ENCODE results near the gene ADCY6. TPM values are rescaled to one million over a fixed set of nuclear protein-coding genes. Genes with fewer than 3 reads are reported as not detected.
A peak's percentile ranks its signal among the peaks of the same experiment; 100 is the strongest.

Gene ADCY6
- polyA plus RNA-seq, 3 donors = 0.03 to 0.29 TPM; not detected in 1

- peak in 1 of 3 donors; percentile 1 for DNase-seq
- no peaks in the 10 kb centered on the region for H3K36me3 Mint-ChIP-seq
- WGBS (ENCODE audit: insufficient coverage) = 81% methylated on average over 14 of the region's 14 CpGs
- Histone ChIP-seq H3K79me2 (ENCODE audit: insufficient read depth, low read length) (no peaks in the 10 kb centered on the region), H3K36me3 (replicated peaks in 1 of 2; ENCODE audit: control insufficient read depth in 1 of 2, insufficient read depth in 2 of 2, low read length in 2 of 2) (no peaks in the 10 kb centered on the region), H3K9ac (ENCODE audit: insufficient read depth, low read length, poor library complexity, severe bottlenecking) (no peak overlapping the region), H3K4me3 (replicated peaks in 1 of 3; ENCODE audit: low read depth in 2 of 3, low read length in 3 of 3) (no peak overlapping the region), H3K27ac (ENCODE audit: low read depth in 1 of 2, low read length in 2 of 2) (no peak overlapping the region), H3K4me2 (replicated peaks; ENCODE audit: extremely low read depth, low read length, poor library complexity, severe bottlenecking) (no peak overlapping the region), H3K27me3 (ENCODE audit: control insufficient read depth in 2 of 2, insufficient read depth in 2 of 2, low read length in 2 of 2) (no peaks in the 10 kb centered on the region), H3K9me3 (replicated peaks in 1 of 2; ENCODE audit: control insufficient read depth in 1 of 2, insufficient read depth in 1 of 2, low read length in 2 of 2) (no peaks in the 10 kb centered on the region), H3K4me1 (ENCODE audit: control insufficient read depth in 1 of 2, insufficient read depth in 2 of 2, low read length in 2 of 2) (peaks cover under 1 to 2% of the 10 kb centered on the region in 2 donors), H2AFZ (ENCODE audit: insufficient read depth, low read depth, low read length, poor library complexity, severe bottlenecking) (no peak overlapping the region), H4K20me1 (ENCODE audit: insufficient read depth, low read length) (no peaks in the 10 kb centered on the region)
- H3K27me3 Mint-ChIP-seq (ENCODE audit: low read depth in 3 of 3) = peaks cover 6 to 10% (median 7%) of the 10 kb centered on the region in 3 donors
- intact Hi-C loops (cut with micrococcal nuclease) = no loop called here
- TF ChIP-seq CTCF (IDR thresholded peaks at IDR 0.05) = no peak
- peaks cover 0 to 1% (median 0%) of the 10 kb centered on the region in 7 donors for H3K9me3 Mint-ChIP-seq
- peaks cover 4% of the 10 kb centered on the region for H3K4me1 Mint-ChIP-seq
- no peak overlapping the region for H3K4me3 Mint-ChIP-seq
- H3K27ac Mint-ChIP-seq = no peak overlapping the region
Measured at GRCh38 chr12:48800971-48801370, 12.1 kb upstream of the ADCY6 start.

- Histone ChIP-seq H3K4me1 (ENCODE audit: control insufficient read depth in 1 of 2, insufficient read depth in 2 of 2, low read length in 2 of 2) (peaks cover 6 to 7% of the 10 kb centered on the region in 2 donors), H3K27me3 (ENCODE audit: control insufficient read depth in 2 of 2, insufficient read depth in 2 of 2, low read length in 2 of 2) (no peaks in the 10 kb centered on the region), H3K9ac (ENCODE audit: insufficient read depth, low read length, poor library complexity, severe bottlenecking) (no peak overlapping the region), H4K20me1 (ENCODE audit: insufficient read depth, low read length) (no peaks in the 10 kb centered on the region), H3K79me2 (ENCODE audit: insufficient read depth, low read length) (no peaks in the 10 kb centered on the region), H3K4me2 (replicated peaks; ENCODE audit: extremely low read depth, low read length, poor library complexity, severe bottlenecking) (no peak overlapping the region), H3K36me3 (replicated peaks in 1 of 2; ENCODE audit: control insufficient read depth in 1 of 2, insufficient read depth in 2 of 2, low read length in 2 of 2) (no peaks in the 10 kb centered on the region), H3K27ac (ENCODE audit: low read depth in 1 of 2, low read length in 2 of 2) (no peak overlapping the region), H2AFZ (ENCODE audit: insufficient read depth, low read depth, low read length, poor library complexity, severe bottlenecking) (no peak overlapping the region), H3K4me3 (replicated peaks in 1 of 3; ENCODE audit: low read depth in 2 of 3, low read length in 3 of 3) (no peak overlapping the region), H3K9me3 (replicated peaks in 1 of 2; ENCODE audit: control insufficient read depth in 1 of 2, insufficient read depth in 1 of 2, low read length in 2 of 2) (no peaks in the 10 kb centered on the region)
- 92% methylated on average over 14 of the region's 14 CpGs for WGBS (ENCODE audit: insufficient coverage)
- intact Hi-C loops (cut with micrococcal nuclease) = no loop called here
- H3K9me3 Mint-ChIP-seq = peaks cover 0 to 1% (median 0%) of the 10 kb centered on the region in 7 donors
- peak overlapping the region in 1 of 2 donors; percentile 59 for H3K4me3 Mint-ChIP-seq
- no peak overlapping the region for H3K27ac Mint-ChIP-seq
- peaks cover 6 to 8% (median 6%) of the 10 kb centered on the region in 3 donors for H3K27me3 Mint-ChIP-seq (ENCODE audit: low read depth in 3 of 3)
- DNase-seq = no peak
- peaks cover 9% of the 10 kb centered on the region for H3K4me1 Mint-ChIP-seq
- no peak for TF ChIP-seq CTCF (IDR thresholded peaks at IDR 0.05)
- no peaks in the 10 kb centered on the region for H3K36me3 Mint-ChIP-seq
Measured at GRCh38 chr12:48800457-48800856, 11.6 kb upstream of the ADCY6 start.

Measured in CD14-positive monocyte (primary cell).